H1 (cell line): ENCODE measurements around the gene BRD4. TPM values are rescaled to one million over a fixed set of nuclear protein-coding genes. Genes with fewer than 3 reads are reported as not detected.

ENCODE experiments used
- CTCF ChIA-PET: fragments of 300-600 bp; sonication (Branson Sonifier 250); formaldehyde crosslinking; loops from one replicate; lab custom pipeline; 2021; ENCODE audit not compliant: partially characterized antibody; lab: Charles Lee
- POLR2A ChIA-PET: fragments of 300-600 bp; sonication (Branson Sonifier 250); formaldehyde crosslinking; loops from one replicate; lab custom pipeline; 2021; ENCODE audit warnings: inconsistent platforms; ENCODE audit not compliant: partially characterized antibody; lab: Charles Lee
- DNase-seq, 2 experiments: peaks; one replicate each; pipeline versions ENCODE4 v3.0.0 to v3.0.0-alpha.2; 2010 to 2022; ENCODE audit warnings: low spot score in 2 of 2, low read depth in 1 of 2, mixed read lengths in 1 of 2
- FAIRE-seq: peaks from 2 replicates; lab custom pipeline; 2011; peaks lifted over from hg19 to GRCh38; lab: Jason Lieb, UNC
- H2AFZ ChIP-seq: 2 replicates; pipeline ENCODE4 v1.8.1; 2012; ENCODE audit warnings: low read length, inconsistent platforms
- H2AK5ac ChIP-seq: 2 replicates; pipeline ENCODE4 v1.6.1; 2013; ENCODE audit warnings: low read depth, low read length
- H2BK120ac ChIP-seq: replicated peaks from 2 replicates; pipeline ENCODE3; 2013; ENCODE audit warnings: low read depth, low read length, inconsistent platforms
- H2BK12ac ChIP-seq: 2 replicates; pipeline ENCODE4 v1.6.1; 2013; ENCODE audit warnings: low read depth, low read length
- H2BK15ac ChIP-seq: 2 replicates; pipeline ENCODE4 v1.6.1; 2013; ENCODE audit warnings: low read length
- H2BK20ac ChIP-seq: 2 replicates; pipeline ENCODE4 v1.6.1; 2013; ENCODE audit warnings: low read length
- H2BK5ac ChIP-seq: 2 replicates; pipeline ENCODE4 v1.6.1; 2013; ENCODE audit warnings: low read depth, low read length
- H3K14ac ChIP-seq: 2 replicates; pipeline ENCODE4 v1.6.1; 2013; ENCODE audit warnings: inconsistent platforms; ENCODE audit not compliant: insufficient read length
- H3K18ac ChIP-seq: 2 replicates; pipeline ENCODE4 v1.6.1; 2013; ENCODE audit warnings: low read length; ENCODE audit errors: extremely low read depth
- H3K23ac ChIP-seq: 2 replicates; pipeline ENCODE4 v1.6.1; 2013; ENCODE audit warnings: inconsistent platforms; ENCODE audit not compliant: insufficient read length
- H3K23me2 ChIP-seq: 2 replicates; pipeline ENCODE4 v1.6.1; 2013; ENCODE audit warnings: low read depth, low read length
- H3K27ac ChIP-seq: 2 replicates; pipeline ENCODE4 v1.6.1; 2011; ENCODE audit warnings: low read depth, low read length, inconsistent platforms
- H3K27me3 ChIP-seq, 4 experiments: replicated peaks in 1 of 4; 1 replicate in 1 of 4; 2 replicates in 3 of 4; pipeline versions ENCODE4 v1.6.1 to v1.8.1; 2011 to 2013; ENCODE audit warnings: low read length in 3 of 4, mild to moderate bottlenecking in 3 of 4, inconsistent platforms in 2 of 4, mixed read lengths in 2 of 4, moderate library complexity in 1 of 4; ENCODE audit not compliant: control insufficient read depth in 3 of 4, insufficient read depth in 3 of 4; ENCODE audit errors: extremely low read depth in 1 of 4
- H3K36me3 ChIP-seq, 4 experiments: 2 replicates each; pipeline versions ENCODE4 v1.6.1 to v1.8.1; 2011 to 2013; ENCODE audit warnings: mild to moderate bottlenecking in 4 of 4, low read length in 3 of 4, moderate library complexity in 2 of 4, control low read depth in 1 of 4, inconsistent platforms in 1 of 4; ENCODE audit not compliant: insufficient read depth in 4 of 4, control insufficient read depth in 2 of 4
- H3K4ac ChIP-seq: replicated peaks from 2 replicates; pipeline ENCODE3; 2013; ENCODE audit warnings: low read length, low read depth, mixed read lengths, inconsistent platforms; ENCODE audit not compliant: insufficient read length
- H3K4me1 ChIP-seq, 4 experiments: replicated peaks in 1 of 4; 1 replicate in 1 of 4; 2 replicates in 3 of 4; pipeline versions ENCODE4 v1.6.1 to v1.8.1; 2011 to 2013; ENCODE audit warnings: low read length in 3 of 4, inconsistent platforms in 2 of 4, mixed read lengths in 1 of 4; ENCODE audit not compliant: insufficient read depth in 4 of 4, control insufficient read depth in 3 of 4
- H3K4me2 ChIP-seq, 2 experiments: 2 replicates each; pipeline versions ENCODE4 v1.6.1 to v1.8.1; 2011 to 2013; ENCODE audit warnings: low read depth in 2 of 2, low read length in 2 of 2, control low read depth in 1 of 2, inconsistent platforms in 1 of 2, mild to moderate bottlenecking in 1 of 2; ENCODE audit not compliant: insufficient read depth in 1 of 2
- H3K4me3 ChIP-seq, 4 experiments: fragments of 200-600, 300-600 bp in 1 of 4; sonication (generic), shearing (Covaris generic), sonication (Bioruptor Twin) in 1 of 4; 2 replicates each; pipeline versions ENCODE4 v1.5.1 to v1.8.1; 2011 to 2016; ENCODE audit warnings: low read length in 4 of 4, low read depth in 3 of 4, control low read depth in 2 of 4, inconsistent platforms in 2 of 4, mild to moderate bottlenecking in 2 of 4, mixed read lengths in 1 of 4, moderate library complexity in 1 of 4; ENCODE audit not compliant: insufficient read depth in 2 of 4; ENCODE audit errors: extremely low read depth in 1 of 4
- H3K56ac ChIP-seq: replicated peaks from 2 replicates; pipeline ENCODE3; 2013; ENCODE audit warnings: low read depth, mild to moderate bottlenecking, mixed read lengths, low read length, inconsistent platforms; ENCODE audit not compliant: insufficient read length
- H3K79me1 ChIP-seq: 2 replicates; pipeline ENCODE4 v1.6.1; 2013; ENCODE audit warnings: low read depth, low read length, control low read depth
- H3K79me2 ChIP-seq, 2 experiments: 2 replicates each; pipeline versions ENCODE4 v1.6.1 to v1.8.1; 2012 to 2013; ENCODE audit warnings: low read length in 2 of 2, mild to moderate bottlenecking in 2 of 2, inconsistent platforms in 1 of 2; ENCODE audit not compliant: insufficient read depth in 2 of 2, control insufficient read depth in 1 of 2
- H3K9ac ChIP-seq, 4 experiments: replicated peaks in 1 of 4; 1 replicate in 1 of 4; 2 replicates in 3 of 4; pipeline versions ENCODE4 v1.6.1 to v1.8.1; 2011 to 2013; ENCODE audit warnings: low read depth in 3 of 4, low read length in 3 of 4, control low read depth in 2 of 4, mild to moderate bottlenecking in 2 of 4, moderate library complexity in 2 of 4, inconsistent platforms in 1 of 4; ENCODE audit errors: extremely low read depth in 1 of 4
- H3K9me3 ChIP-seq, 2 experiments: 2 replicates each; pipeline versions ENCODE4 v1.6.1 to v1.8.1; 2012 to 2013; ENCODE audit warnings: mild to moderate bottlenecking in 2 of 2, moderate library complexity in 2 of 2, control low read depth in 1 of 2, inconsistent platforms in 1 of 2, low read depth in 1 of 2, low read length in 1 of 2, mixed read lengths in 1 of 2; ENCODE audit not compliant: insufficient read depth in 2 of 2
- H4K20me1 ChIP-seq, 2 experiments: replicated peaks in 1 of 2; 2 replicates each; pipeline versions ENCODE3 to v1.8.1; 2011 to 2013; ENCODE audit warnings: inconsistent platforms in 2 of 2, low read length in 2 of 2, mild to moderate bottlenecking in 1 of 2; ENCODE audit not compliant: insufficient read depth in 2 of 2, control insufficient read depth in 1 of 2
- H4K5ac ChIP-seq: 2 replicates; pipeline ENCODE4 v1.6.1; 2013; ENCODE audit warnings: low read length, low read depth, mixed read lengths, inconsistent platforms; ENCODE audit not compliant: insufficient read length
- H4K8ac ChIP-seq: 2 replicates; pipeline ENCODE4 v1.8.0; 2013; ENCODE audit warnings: mild to moderate bottlenecking, moderate library complexity, low read length, inconsistent platforms; ENCODE audit not compliant: insufficient read depth; ENCODE audit errors: extremely low read depth
- H4K91ac ChIP-seq: replicated peaks from 2 replicates; pipeline ENCODE3; 2013; ENCODE audit warnings: low read length, mixed read lengths, inconsistent platforms; ENCODE audit not compliant: insufficient read length
- ATF2 ChIP-seq: IDR thresholded peaks from 2 replicates; pipeline ENCODE4 v1.6.1; 2012; ENCODE audit warnings: low read length, inconsistent platforms
- BRCA1 ChIP-seq: IDR thresholded peaks from 2 replicates; pipeline ENCODE4 v1.6.1; 2012; ENCODE audit warnings: low read depth, low read length, improper control_type of control experiment
- CHD2 ChIP-seq: IDR thresholded peaks from 2 replicates; pipeline ENCODE4 v1.6.1; 2012; ENCODE audit warnings: low read length, improper control_type of control experiment
- CTBP2 ChIP-seq: IDR thresholded peaks from 2 replicates; pipeline ENCODE4 v1.7.0; 2011; ENCODE audit warnings: borderline replicate concordance, mild to moderate bottlenecking, moderate library complexity, mixed read lengths, low read length; ENCODE audit not compliant: insufficient read depth, insufficient read length
- FOSL1 ChIP-seq: IDR thresholded peaks from 2 replicates; pipeline ENCODE4 v1.6.1; 2011; ENCODE audit warnings: mild to moderate bottlenecking, low read depth, low read length, moderate library complexity; ENCODE audit not compliant: insufficient read depth
- HDAC6 ChIP-seq: IDR thresholded peaks from one replicate; pipeline ENCODE4 v1.7.1; 2012; ENCODE audit warnings: low read depth, mild to moderate bottlenecking, inconsistent platforms, low read length, moderate library complexity
- JUND ChIP-seq: IDR thresholded peaks from 2 replicates; pipeline ENCODE4 v1.6.1; 2011; ENCODE audit warnings: mild to moderate bottlenecking, improper control_type of control experiment, low read length
- KDM4A ChIP-seq: IDR thresholded peaks from one replicate; pipeline ENCODE4 v1.7.1; 2012; ENCODE audit warnings: low read depth, mild to moderate bottlenecking, moderate library complexity, low read length, inconsistent platforms; ENCODE audit not compliant: severe bottlenecking
- POLR2AphosphoS5 ChIP-seq: IDR thresholded peaks from 2 replicates; pipeline ENCODE4 v1.6.1; 2011; ENCODE audit warnings: low read depth, low read length
- RFX5 ChIP-seq: IDR thresholded peaks from 2 replicates; pipeline ENCODE4 v1.6.1; 2011; ENCODE audit warnings: low read depth, low read length, improper control_type of control experiment, borderline replicate concordance
- RXRA ChIP-seq: IDR thresholded peaks from 2 replicates; pipeline ENCODE4 v1.6.1; 2011; ENCODE audit warnings: low read depth, mild to moderate bottlenecking, low read length, moderate library complexity; ENCODE audit not compliant: insufficient read depth
- TCF12 ChIP-seq: IDR thresholded peaks from 2 replicates; pipeline ENCODE4 v1.6.1; 2011; ENCODE audit warnings: low read depth, mild to moderate bottlenecking, low read length
- YY1 ChIP-seq: IDR thresholded peaks from 2 replicates; pipeline ENCODE4 v1.6.1; 2011; ENCODE audit warnings: low read depth, mild to moderate bottlenecking, low read length
- WGBS, 2 experiments: shearing (Covaris generic) in 1 of 2; methylation state at CpG; one replicate each; pipeline versions ENCODE4 v1.1.6 to v1.1.7; 2013 to 2015; ENCODE audit warnings: low lambda C conversion rate in 2 of 2, mixed read lengths in 2 of 2, inconsistent platforms in 1 of 2, low coverage in 1 of 2, missing lambda C conversion rate in 1 of 2; ENCODE audit not compliant: insufficient replicate concordance in 2 of 2, insufficient coverage in 1 of 2, insufficient read length in 1 of 2; ENCODE audit errors: extremely low coverage in 1 of 2, missing lambda C conversion rate in 1 of 2; 5-methylcytosine and 5-hydroxymethylcytosine counted together
- polyA plus RNA-seq, 7 experiments: library from polyadenylated mRNA; depleted of rRNA in 3 of 7; stranded (reverse) in 5 of 7; unstranded in 2 of 7; fragments of >200 nt in 5 of 7; fragments of 200-250 nt in 2 of 7; gene quantifications; 1 replicate in 5 of 7; 2 replicates in 1 of 7; 4 replicates in 1 of 7; pipeline versions ENCODE4 v1.2.1 to v1.2.3, GENCODE V29; 2011 to 2013; ENCODE audit warnings: missing spikeins in 2 of 7, mixed read lengths in 2 of 7
- total RNA-seq: library from RNA; stranded (reverse); fragmentation: NEBNext Ultra II Directional; extraction: Animal tissue kit (Norgen Biotek cat#: 25700); gene quantifications from 2 replicates; pipeline ENCODE4 v1.2.1, GENCODE V29; 2021

Gene BRD4
- total and polyA plus RNA-seq, 2 of the 8 experiments (the other 6 are each of a cell fraction or from before 2014, with no cell fraction given), result 14.1 to 146 TPM

DNA sequence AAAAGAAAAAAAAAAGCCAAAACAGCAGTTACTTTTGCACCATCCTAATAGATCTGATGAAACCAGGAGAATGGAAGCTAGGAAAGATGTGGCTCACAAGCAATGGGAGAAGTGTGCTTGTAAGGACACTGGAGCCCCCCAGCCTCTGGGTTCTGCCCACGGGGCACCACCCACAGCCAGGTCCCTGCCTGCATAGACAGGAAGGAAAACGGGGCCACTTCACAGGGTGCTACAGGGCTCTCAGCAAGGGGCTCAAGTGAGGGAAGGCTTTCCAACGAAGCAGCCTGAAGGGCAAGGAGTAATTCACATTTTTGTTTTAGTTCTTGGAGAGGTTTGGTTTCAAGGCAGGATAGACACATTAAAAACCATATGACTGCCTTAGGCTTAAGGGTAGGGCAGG lies 42.7 kb downstream of the BRD4 start:
- peaks cover 7 to 36% (median 20%) of the 10 kb centered on the region in 4 experiments for H3K4me1 ChIP-seq
- no peaks in the 10 kb centered on the region for H3K27me3 ChIP-seq
- peaks cover 70 to 74% of the 10 kb centered on the region in 2 experiments for H4K20me1 ChIP-seq
- H3K18ac ChIP-seq, result no peak overlapping the region
- no peaks in the 10 kb centered on the region for H3K23me2 ChIP-seq
- H3K4me2 ChIP-seq, result peak overlapping the region in 1 of 2 experiments; percentile 24; a peak in 1 of 4 replicates
- no peak overlapping the region for H3K14ac ChIP-seq
- no peak overlapping the region for H2BK15ac ChIP-seq
- 63% methylated on average over 3 of the region's 3 CpGs; no CpG with 5 or more reads in 1 of the 2 experiments for WGBS, 2 experiments
- H4K91ac ChIP-seq, result no peak overlapping the region
- no peak overlapping the region for H3K4me3 ChIP-seq
- DNase-seq, result no peak
- no peak overlapping the region for H2BK120ac ChIP-seq
- H3K23ac ChIP-seq, result no peak overlapping the region
- POLR2A ChIA-PET, result interaction anchor here (0.6 to 1.8 kb wide), 4 partner anchors 9 to 42 kb away, joined by 3 to 7 read pairs (median 5); partner anchors contain the start of gene BRD4
- no peak overlapping the region for H2BK20ac ChIP-seq
- H3K79me2 ChIP-seq, result peaks cover 79 to 99% of the 10 kb centered on the region in 2 experiments
- H2AK5ac ChIP-seq, result no peak overlapping the region
- 0 out of 2 replicates have a peak overlapping the region, but pooled peaks have one; percentile 36 for H2BK5ac ChIP-seq
- H3K9ac ChIP-seq, result no peak overlapping the region
- H3K36me3 ChIP-seq, result no peaks in the 10 kb centered on the region
- peaks cover 34% of the 10 kb centered on the region for H3K79me1 ChIP-seq
- H3K9me3 ChIP-seq, result no peaks in the 10 kb centered on the region
- no peak overlapping the region for H4K5ac ChIP-seq
- H2BK12ac ChIP-seq, result no peak overlapping the region
- CTCF ChIA-PET, result interaction anchor here (0.8 to 3.6 kb wide), 3 partner anchors 9 to 38 kb away, joined by 3 to 19 read pairs (median 8); no protein-coding TSS in a partner anchor
- H3K4ac ChIP-seq, result no peak overlapping the region
- H3K27ac ChIP-seq, result no peak overlapping the region
- H3K56ac ChIP-seq, result no peak overlapping the region
- H2AFZ ChIP-seq, result no peak overlapping the region
- no peak overlapping the region for H4K8ac ChIP-seq
- no peak for FAIRE-seq
- TF ChIP-seq TCF12 (no peak), BRCA1 (no peak), HDAC6 (no peak), RXRA (no peak), JUND (no peak), KDM4A (no peak), YY1 (no peak), FOSL1 (no peak), ATF2 (no peak), RFX5 (no peak), CHD2 (no peak), POLR2AphosphoS5 (no peak), CTBP2 (no peak)
